Endometrial microvascular endothelial cells (primary cell): Measurements from ENCODE around the gene PRSS50. TPM values are rescaled to one million over a fixed set of nuclear protein-coding genes. Genes with fewer than 3 reads are reported as not detected.

Experiments used
- in situ Hi-C: cut with HindIII; loops from 2 replicates; pipeline ENCODE4 v1.10.0; 2017; ENCODE audit warnings: low sequenced_read_pairs, low pct_unique_long_range_greater_than_20kb; ENCODE audit errors: inconsistent ontology term
- total RNA-seq: library from RNA; depleted of rRNA; stranded (reverse); fragments of >200 nt; gene quantifications from one replicate; pipeline ENCODE4 v1.2.3, GENCODE V29; 2015; ENCODE audit errors: inconsistent ontology term

The PRSS50 gene
- total RNA-seq, 1 donor from 2014 or later, result not detected

DNA sequence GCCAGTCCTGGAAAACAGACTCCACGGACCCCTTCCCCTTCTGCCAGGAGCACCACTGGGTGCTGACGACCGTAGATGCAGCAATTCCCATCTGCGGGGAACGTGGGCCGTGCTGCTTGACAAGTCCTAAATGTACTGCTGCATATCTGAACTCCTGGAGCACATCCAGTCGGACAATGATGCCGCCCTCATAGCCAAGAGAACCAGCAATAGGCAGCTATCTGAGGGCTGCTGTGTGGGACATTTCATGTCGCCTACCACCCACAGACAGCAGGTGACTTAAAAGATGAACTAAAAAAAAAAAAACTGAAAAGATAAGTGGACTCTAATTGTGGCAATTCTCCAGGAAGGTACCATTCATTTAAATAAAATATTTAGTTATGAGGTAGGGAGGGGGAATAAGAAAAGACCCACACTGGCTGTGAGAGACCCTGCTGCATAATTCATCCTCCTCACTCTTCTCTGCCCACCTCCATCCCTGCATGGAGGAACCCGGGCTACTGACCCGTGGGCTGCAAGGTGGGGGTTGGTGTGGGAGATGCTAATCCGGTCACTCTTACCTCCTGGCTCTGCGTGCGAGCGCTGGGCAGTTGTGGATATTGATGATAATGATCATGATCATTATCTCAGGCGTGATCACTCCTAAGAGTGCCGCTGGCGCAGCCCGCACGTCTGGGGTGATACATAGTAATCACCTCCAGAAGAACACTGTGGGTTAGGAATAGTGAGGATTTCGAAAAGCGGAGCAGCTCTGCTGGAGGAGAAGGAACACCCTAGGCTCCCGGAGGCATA, 52.5 kb downstream of the PRSS50 start:
- in situ Hi-C loops, result no loop called here

DNA sequence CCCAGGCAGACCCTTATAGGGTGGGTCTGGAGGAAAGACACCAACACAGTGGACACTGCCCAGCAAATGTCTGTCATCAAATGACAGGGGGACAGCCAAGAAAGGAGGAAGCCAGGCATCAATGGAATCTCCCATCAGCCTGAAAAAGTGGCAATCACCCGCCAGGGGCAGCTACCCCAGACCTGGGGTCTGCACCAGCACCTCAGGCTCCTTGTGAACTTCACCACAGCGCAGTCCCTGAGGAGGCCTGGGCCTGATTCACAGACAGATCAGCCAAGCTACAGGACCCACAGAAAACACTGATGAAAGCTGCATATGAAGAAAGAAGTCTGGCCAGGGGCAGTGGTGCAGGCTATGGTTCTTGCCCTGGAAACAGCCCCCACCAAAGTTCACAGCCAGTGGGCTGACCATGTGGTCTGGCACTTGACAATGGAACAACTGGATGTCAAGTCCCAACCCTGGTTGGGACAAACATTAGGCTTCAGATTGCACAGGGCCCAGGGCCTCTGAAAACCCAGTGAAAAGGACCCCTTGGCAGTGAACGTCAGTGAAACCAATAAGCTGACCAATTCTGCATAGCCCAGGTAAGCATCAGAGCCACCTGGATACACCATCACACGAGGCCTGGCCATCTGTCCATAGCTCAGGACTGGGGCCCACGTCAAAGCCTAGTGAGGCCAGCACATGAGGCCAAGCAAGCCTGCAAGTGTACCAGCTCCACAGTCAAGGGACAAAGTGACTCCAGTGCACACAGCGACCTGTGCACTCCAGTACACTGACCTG, 53.3 kb downstream of the PRSS50 start:
- in situ Hi-C loops, result no loop called here

GRCh38 chr3:46663591-46664135, 54.0 kb downstream of the PRSS50 start:
- in situ Hi-C loops, result no loop called here

DNA sequence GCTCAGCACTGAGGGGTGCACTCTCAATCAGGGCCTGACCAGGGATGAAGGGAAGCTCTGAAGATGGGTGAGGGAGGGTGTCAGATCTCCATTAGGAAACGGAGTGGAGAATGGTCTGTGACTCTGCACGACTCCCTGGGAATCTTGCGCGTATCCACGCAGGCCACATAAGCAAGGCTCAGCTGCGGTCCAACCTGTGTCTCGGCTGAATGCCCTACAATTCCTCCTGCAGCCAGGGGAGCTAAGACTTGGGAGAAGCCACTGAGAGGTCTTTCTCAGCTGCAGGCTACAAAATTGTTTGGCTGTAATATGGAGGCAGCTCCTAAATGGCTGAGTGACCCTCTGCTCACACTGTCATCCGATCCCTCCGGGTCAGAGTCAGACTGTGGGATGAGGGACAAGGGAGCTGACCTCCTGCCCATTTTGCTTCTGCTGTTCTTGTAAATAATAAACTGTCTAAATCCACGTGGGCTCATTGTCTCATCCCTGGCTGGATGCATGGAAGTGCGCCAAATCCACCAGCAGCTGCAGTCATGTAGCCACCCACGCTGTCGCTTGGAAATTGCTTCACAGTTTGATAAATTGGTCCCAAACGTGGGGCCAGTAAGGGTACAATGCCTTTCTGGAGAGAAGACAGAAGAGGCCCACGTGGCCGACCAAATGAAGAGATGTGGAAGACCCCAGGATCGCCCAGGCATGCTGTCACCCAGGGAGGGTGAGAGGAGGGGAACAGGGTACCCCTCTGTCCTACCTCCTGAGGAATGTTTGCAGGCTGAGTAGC, 54.7 kb downstream of the PRSS50 start:
- in situ Hi-C loops, result no loop called here

Other genes with a start within 250 kb of the PRSS50 start
- gene RTP3, start 219.9 kb downstream of the PRSS50 start, total RNA-seq, result not detected
- gene LRRC2, start 151.6 kb downstream of the PRSS50 start, total RNA-seq, result 0.37 TPM
- gene FAM240A, start 105.3 kb downstream of the PRSS50 start, total RNA-seq, result not detected
- 6.8 TPM for gene ALS2CL, start 24.2 kb downstream of the PRSS50 start, total RNA-seq
- gene TMIE, start 16.5 kb downstream of the PRSS50 start, total RNA-seq, result not detected
- not detected for gene MYL3, start 145.6 kb upstream of the PRSS50 start, total RNA-seq
- gene PTH1R, start 159.9 kb upstream of the PRSS50 start, total RNA-seq, result not detected